ACHN (cell line): ENCODE measurements around the gene GNG3.
"Not testable (repeated sequence)": the region's sequence is repeated elsewhere in the genome, so short reads cannot be mapped to it uniquely, and the experiment has no call there.

Experiments
- DNase-seq: peaks from one replicate; pipeline ENCODE4 v3.0.0-alpha.2; 2015
- in situ Hi-C: cut with HindIII; loops from 2 replicates; pipeline ENCODE4 v1.10.0; 2017; ENCODE audit warnings: low sequenced_read_pairs, low pct_ligation_motif_present, low pct_unique_long_range_greater_than_20kb

GNG3 gene

DNA sequence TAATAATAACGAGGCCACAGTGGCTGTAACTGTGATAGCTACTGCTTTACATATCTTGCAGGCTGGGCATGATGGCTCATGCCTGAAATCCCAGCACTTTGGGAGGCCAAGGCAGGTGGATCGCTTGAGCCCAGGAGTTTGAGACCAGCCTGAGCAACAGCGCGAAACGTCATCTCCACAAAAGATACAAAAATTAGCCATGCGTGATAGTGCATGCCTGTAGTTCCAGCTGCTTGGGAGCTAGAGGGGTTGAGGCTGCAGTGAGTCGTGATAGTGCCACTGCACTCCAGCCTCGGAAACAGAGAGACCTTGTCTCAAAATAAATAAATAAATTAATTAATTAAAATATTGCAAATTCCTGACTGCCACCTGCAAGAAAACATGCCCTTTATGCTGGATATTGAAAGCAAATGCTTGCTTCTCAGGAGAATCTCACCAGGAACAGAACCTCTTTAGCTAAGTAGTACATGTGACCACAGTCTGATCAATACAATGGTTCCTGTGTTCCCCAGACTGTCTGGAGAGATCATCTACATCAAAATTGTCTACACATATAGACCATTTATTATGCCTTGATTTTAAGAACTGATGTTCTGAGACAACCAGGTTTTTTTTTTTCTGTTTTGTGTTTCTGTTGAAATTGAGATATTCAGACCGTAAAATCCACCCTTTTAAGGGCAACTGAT, 40.1 kb downstream of the GNG3 start:
- in situ Hi-C loops: no loop called here
- DNase-seq: no peak

DNA sequence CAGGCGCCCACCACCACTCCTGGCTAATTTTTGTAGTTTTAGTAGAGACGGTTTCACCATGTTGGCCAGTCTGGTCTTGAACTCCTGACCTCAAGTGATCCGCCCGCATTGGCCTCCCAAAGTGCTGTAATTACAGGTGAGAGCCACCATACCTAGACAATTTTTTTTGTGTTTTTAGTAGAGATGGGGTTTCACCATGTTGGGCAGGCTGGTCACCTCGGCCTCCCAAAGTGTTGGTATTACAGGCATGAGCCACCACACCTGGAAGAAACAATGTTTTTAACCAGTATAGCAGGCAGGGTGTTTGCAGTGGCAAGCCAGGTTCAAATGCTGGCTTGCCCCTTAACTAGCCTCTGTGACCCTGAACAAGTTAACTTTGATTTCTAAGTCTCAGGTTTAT, 42.5 kb downstream of the GNG3 start:
- DNase-seq, in situ Hi-C loops: not testable (repeated sequence)

DNA sequence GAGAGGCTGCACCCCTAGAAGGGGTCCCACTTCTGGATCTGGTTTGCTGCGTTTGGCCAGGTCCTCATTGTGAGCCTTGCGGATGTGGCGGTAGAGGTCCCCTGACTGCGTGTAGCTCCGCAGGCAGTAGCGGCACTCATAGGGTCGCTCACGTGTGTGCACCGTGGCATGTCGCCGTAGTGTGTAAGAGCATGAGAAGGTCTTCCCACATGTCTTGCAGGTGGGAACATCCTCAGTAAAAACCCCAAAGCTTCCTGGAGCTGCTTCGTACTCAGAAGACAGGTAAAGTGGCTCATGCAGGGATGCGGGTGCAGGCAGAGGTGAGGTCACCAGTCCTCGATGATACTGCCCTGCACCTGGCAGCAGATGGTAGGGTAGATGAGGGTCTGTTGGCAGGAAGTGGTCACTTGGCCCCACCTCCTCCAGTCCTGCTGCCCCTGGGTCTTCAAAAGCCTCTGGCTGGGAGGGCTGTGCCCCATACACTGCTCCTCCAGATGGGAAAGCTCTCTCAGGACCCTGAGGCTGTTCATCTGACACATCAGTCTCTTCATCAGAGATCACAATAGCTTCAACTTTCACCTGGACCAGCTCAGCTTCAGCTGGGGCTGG, 44.8 kb downstream of the GNG3 start:
- DNase-seq: no peak
- in situ Hi-C loops: no loop called here

DNA sequence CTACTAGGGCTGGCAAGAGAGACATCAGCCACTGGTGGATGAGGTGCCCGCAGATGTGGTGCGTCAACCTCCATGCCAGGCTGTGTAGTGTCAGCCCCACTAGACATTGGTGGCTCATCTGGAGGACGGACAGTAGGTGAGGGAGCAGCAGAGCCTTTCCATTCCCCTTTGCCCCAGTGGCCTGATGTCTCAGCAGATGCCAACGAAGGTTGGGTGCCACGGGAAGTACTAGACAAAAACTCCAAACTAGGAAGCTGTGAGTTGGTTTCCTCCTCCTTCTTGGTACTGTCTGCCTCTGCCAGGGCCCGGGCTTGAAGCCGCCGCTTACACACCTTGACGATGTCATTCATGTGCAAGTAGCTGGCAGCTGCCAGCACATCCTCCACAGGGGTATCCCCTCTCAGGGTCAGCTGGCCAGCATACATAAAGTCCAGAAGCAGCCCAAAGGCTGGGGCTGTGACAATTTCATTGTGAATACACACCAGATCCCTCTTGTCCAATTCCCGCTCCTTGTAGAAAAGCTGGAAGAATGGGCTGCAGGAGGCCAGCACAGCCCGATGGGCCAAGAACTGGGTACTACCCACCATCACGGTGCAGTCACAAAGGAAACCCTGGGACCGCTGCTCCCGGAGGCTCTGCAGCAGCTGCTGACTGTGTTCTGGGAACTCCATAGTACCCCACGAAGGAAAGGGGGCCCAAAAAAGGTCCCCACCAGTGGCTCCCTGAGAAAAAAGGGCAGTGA, 45.7 kb downstream of the GNG3 start:
- in situ Hi-C loops: no loop called here

DNA sequence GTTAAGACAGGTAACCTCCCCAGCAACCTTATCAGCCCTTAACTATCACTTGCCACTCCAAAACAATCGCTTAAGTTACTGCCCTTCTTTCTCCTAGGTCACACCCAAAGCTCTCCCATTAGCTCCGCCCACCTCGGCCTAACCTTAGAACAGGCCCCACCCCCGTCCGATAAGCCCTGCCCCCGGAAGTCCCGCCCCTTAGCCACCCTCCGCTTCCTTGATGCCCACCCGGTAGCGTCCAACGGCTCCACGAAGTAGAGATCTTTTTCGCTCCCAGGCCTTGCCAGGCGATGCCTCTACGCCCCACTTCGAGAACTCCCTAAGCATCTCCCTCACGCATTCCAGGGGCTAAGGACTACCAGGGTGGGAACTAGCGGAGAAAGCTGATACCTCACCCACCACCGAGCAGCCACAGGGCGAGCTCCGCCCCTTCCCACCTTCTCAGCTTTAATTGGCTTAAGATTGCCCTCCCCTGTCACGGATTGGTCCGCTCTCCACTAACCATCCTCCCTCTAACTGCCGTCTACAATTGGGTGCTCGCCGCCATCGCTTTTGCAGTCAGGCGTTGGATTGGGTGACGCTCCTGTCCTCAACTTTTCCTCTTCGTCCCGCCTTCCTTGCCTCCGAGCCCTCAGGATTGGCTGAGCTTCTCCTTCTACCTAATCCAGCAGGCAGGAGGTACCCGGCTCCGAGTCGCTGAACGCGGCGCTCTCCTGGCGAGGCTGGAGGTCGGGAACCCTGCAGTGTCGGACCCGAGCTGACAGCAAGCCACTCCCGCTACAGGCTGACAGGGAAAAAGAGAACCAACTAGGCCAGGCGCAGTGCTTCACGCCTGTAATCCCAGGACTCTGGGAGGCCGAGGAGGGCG, 46.5 kb downstream of the GNG3 start, which contains the start of gene ZBTB3:
Gene ZBTB3 (minus strand): TSS at position 425 of the 868 bp plus-strand sequence. CDS start 496 bp downstream, outside the sequence.
- DNase-seq: peak; percentile 97
- in situ Hi-C loops: no loop called here

More for the DNA sequence above, 45.7 kb downstream of the GNG3 start:
- no peak for DNase-seq

DNA sequence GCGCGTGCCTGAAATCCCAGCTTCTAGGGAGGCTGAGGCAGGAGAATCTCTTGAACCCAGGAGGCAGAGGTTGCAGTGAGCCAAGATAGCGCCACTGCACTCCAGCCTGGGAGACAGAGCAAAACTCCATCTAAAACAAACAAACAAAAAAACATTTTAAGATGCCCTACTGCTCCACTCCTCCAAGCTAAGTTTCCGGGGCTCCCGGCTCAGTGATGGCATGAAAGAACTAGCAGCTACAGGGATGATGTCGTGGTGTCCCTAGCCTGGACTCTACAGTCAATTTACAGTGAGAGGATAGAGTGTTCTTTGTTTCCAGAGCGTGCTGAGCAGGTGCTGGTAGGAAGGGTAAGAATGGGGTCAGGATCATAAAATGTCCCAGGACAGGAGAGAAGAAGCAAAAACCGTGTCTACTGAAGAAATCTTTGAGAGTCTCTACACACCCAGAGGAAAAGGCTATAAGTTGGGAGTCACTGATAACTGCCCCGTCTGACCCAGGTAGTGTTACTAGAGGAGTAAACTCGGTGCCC, 47.7 kb downstream of the GNG3 start:
- DNase-seq: no peak
- in situ Hi-C loops: no loop called here

DNA sequence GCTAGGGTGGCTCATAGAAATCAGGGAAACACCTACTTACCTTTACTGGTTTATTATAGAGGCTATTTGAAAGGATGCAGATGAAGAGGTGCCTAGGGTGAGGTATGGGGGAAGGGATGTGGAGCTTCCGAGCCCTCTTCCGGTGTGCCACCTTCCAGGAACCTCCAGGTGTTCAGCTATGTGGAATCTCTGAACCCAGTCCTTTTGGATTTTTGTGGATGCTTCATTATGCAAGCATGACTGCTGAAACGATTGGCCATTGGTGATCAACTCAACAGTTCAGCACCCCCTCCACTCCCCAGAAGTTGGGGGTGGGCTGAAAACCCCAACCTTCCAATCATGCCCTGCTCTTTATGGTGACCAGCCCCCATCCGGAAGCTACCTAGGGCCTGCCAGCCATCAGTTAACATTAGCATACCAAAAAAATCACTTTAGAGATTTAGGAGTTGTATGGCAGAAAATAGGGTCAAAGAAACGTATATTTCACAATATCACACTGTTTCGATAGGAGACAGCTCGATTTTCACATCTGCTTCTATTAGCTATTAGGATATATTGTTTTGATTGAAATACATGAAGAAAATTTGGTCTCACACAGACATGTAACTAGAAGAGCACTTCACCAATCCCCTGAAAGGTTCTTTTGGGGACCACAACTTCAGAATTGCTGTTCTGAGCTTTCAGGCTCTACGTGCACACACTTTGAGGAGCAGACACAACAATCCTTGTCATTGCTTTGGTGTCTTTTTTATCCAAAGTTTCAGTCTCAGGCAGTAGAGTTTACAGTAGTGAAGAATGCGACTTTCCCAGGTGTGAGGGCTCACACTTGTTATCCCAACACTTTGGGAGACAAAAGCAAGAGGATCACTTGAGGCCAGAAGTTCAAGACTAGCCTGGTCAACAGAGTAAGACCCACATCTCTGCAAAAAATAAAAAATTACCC, 50.6 kb downstream of the GNG3 start:
- no peak for DNase-seq
- in situ Hi-C loops: no loop called here
